CD4-positive, alpha-beta T cell treated with Interleukin-4 for 4 hours (primary cell): ENCODE data around the gene ADAP1.
A peak's percentile ranks its signal among the peaks of the same experiment; 100 is the strongest.

Source experiments
- DNase-seq: peaks from one replicate; pipeline ENCODE4 v3.0.0-alpha.2; 2020

ADAP1 gene

DNA sequence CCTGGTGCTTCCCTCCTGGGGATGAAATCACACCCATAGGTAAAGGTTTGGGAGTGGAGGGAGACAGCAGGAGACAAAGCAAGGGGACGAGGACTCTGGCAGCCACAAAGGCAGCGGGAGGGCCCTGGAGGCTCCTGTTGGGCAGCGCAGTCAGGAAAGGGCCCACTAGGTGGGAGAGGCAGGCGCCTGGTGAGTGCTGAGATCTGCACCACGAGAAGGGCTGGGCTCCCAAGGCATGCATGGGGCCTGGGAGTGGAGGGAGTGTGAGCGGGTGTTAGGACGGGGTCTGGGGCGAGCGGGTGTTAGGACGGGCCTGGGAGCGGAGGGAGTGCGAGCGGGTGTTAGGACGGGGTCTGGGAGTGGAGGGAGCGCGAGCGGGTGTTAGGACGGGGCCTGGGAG, 65.1 kb downstream of the ADAP1 start:
- no peak for DNase-seq

DNA sequence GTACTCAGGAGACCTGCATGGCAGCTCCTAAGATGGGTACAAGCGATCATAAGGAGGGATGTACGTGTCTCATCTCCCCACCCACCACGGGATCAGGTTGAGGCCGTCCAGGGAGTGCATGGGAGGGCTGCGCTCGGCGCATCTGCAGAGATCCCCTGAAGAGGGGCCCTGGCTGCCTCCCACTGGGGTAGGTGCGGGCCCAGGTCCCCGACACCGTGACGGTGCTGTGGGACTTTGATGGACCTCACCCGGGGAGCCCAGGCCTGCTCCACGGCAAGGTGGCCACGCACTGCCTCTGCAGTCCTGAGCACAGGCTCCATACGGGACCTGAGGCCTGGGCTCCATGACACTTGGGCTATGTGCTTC, 65.5 kb downstream of the ADAP1 start:
- DNase-seq: no peak

DNA sequence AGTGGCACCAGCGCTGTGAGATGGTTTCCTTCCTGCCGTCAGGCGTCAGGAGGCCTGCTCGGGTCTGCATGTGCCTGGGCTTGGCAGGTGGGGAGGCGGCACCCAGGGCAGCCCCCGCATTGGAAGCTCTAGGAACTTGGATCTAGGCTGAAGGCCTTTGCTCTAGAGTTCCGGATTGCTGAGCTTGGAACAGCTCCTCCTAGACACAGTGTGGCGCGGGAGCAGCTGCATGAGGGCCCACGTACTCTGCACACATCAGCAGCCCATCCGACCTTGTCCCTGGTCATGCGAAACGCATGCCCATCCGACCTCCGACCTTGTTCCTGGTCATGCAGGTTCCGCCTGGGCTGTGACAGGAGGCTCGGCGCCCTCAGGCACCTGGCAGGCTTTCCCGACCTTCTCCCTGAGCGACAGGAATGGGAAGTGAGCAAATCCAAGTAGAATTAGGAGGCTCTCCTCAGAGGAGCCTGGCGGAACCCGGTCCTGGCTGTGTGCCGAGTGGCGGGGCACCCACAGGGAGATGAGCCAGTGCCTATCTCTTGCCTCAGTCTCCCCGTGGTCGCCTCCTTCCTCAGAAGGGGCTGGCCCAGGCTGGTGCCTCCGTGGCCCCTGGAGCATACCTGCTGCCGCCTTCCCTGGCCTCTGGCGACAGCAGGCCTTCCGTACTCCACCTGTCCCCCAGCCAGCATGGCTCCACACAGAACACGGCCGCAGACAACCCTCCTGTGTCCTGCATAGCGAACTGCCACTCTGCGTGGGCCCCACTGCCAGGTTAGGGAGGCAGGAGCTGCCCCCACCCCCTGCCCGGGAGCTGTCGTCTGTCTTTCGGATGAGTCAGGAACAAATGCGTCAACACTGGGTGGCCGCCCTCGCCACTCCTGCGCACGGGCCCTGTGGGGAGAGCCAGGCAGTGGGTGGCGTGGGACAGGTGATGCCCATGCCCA, 66.1 kb downstream of the ADAP1 start:
- no peak for DNase-seq

DNA sequence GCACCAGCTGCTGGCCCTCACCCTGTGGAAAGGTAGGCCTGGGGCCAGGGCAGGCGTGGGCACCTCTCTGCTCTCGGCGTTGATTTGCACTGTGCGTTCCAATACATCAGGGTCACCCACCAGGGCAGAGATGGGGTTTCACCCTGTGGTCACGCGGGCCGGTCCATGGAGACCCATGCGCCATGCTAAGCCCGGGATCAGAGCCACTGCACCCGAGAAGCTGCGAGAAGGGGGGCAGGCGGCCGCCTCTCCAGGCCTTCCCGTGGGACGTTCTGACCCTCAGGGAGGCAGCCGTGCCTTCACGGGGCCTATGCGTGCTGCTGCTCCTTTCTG, 67.0 kb downstream of the ADAP1 start:
- DNase-seq: no peak

DNA sequence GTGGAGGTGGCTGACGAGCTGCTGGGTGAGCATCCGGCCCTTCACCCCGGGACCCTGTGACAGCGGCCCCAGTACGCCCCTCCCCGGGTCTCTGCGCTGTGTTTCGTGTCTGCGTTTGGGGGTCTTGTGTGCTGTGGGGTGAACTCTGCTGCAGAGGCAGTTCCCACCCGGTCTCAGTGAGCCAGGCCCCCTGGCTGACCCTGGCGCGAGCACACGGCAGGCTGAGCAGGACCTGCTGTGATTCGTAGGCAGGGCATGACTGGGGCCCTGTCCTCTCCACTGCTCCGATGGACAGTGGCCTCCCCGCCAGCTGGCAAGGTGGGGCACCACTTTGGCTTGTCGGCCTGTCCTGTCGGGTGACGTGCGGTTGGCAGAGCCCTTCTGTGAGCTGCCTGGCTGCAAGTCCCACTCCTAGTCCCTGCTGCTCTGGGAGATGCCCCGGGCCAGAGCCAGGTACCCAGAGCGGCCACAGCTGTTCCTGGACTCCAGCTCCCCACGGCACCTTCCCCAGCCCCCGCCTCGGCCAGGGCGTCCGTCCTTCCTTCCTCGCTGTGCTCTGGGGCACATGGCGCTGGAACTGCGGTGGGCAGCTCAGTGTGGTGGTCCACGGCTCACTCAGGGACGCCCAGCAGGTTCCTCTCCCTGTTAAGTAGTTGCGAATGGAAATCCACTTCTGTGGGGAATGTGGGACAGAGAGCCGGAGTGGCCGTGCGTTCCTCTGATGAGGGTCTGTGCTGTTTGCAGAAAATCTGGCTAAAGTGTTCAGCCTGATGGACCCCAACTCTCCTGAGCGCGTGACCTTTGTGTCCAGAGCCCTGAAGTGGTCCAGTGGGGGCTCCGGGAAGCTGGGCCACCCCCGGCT, 67.6 kb downstream of the ADAP1 start:
- no peak for DNase-seq

DNA sequence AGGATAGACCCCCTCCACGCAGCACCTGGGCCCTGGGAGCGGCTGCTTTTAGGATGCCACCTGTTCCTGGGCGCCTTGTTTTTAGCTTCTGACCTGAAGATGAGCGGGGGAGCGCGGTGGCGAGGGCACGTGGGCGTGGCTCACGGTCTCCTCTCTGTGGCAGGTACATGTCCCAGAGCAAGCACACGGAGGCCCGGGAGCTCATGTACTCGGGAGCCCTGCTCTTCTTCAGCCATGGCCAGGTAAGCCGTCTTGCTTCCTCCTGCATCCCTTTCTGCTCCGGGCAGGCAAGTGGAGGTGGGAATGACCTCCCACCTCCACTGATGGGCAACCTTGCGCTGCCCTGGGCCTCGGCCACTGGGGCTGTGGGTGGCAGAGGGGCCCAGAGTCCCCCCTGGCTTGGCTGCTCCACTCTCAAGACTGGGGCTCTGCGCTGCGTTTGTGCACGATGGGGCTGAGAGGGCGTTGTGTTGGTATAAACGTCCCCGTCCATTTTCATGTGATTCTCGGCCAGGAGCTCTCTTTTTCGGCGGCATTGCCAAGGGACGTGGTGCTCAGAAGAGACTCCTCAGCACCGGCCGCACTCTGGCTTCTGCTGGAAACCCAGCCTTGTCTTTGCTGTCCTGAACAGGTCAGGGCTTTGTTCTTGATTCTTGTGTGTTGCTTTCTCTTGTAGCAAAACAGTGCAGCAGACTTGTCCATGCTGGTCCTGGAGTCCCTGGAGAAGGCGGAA, 68.4 kb downstream of the ADAP1 start:
- no peak for DNase-seq

DNA sequence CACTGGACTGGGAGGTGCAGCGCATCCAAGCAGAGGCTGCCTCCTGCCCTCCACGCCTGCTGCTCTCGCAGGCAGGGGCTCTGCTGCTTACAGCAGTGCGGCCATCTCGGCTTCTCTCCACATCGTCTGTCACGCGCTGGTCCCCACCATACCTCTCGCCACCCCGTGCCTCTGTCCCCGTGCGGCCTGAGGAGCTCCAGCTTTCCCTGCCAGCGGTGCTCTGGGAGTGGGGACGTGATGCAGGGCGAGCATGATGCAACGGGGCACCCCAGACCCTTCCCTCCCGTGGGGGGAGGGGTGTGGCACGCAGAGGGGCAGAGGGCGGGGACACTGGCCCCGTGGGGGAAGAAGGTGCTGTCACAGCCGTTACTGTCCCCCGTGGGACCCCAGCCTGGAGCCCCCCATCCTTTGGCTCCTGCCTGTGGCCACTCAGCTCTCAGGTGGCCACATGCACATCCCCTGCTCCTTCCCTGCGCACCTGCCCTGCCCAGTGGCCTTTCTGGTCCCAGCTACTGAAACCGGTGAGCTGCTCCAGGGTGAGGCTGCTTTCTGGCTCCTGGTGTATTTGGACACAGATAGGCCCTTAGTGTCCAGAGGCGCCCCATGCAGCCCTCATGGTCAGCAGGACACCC, 69.1 kb downstream of the ADAP1 start:
- no peak for DNase-seq

DNA sequence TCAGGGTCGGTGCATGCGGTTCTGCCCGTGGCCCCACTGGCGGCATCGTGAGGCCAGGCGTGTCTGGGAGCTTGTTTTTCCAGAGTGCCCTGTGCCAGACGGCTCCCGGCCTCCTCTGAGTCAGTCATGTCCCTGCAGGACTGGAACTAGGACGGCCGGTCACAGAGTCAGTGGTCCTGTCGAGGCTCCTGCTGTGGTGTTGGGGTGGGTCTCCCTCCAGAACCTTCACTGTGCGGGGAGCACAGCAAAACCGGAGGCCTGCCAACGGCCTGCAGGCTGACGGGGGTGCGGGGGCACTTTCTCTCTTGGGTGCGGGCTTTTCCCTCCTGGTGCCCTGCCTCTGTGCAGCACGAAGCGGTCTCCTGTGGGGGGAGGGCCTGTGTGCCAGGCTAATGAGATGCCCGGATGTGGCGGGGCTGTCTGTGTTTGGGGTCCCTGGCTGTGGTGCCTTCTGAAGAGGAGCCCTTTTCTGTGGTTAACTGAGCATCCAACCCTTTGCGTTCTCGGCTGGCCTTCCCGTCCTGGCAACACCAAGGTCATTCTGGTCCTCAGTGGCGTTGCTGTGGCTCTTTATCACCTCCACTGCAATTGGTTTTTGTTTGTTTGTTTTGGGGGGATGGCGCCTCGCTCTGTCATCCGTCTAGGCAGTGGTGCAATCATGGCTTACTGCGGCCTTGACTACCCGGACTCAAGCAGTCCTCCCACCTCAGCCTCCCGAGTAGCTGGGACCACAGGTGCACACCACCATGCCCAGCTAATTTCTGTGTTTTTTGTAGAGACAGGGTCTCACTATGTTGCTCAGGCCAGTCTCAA, 70.1 kb downstream of the ADAP1 start:
- no peak for DNase-seq

DNA sequence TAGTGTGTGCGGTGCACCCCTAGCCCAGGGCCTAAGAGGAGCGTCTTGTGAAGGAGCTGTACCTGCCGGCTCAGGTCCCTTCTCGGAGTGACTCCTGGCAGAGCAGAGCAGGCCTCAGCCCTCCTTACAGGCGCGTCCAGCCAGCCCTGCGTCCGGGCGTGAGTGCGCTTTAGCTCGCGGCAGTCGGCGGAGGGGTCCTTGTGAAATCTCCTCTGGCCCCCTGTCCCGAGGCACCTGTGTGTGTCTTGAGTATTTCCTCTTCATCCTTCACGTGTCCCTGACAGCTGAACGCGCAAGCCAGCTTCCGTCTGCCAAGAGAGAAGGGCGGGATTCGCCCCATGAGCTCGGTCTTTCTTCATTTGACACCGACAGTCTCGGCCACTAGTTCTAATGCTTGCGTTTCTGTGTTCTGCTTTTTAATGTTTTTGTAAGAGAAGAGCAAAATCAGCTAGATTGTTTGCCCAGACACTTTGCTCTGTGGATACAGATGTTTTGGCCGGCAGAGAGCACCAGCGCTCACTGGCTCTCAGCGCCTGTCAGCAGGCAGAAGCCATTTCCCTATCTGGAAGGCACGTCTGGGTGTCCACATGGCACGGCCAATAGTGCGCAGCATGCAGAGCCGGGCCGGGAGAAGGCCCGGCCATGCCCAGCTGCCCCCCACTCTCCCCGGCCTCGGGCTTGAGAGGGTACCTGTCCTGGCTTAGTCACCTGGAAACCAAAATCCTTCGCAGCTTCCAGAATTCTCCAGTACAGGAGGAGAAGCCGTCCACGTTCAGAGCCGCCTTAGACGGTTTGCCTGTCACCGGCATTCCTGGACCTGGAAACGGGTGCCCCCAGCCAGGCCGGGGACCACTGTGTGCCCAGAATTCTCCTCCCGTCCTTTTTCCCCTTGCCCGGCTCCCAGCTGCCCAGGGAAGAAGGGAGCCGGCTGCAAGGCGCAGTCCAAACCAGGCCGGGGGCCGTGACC, 71.1 kb downstream of the ADAP1 start:
- no peak for DNase-seq

DNA sequence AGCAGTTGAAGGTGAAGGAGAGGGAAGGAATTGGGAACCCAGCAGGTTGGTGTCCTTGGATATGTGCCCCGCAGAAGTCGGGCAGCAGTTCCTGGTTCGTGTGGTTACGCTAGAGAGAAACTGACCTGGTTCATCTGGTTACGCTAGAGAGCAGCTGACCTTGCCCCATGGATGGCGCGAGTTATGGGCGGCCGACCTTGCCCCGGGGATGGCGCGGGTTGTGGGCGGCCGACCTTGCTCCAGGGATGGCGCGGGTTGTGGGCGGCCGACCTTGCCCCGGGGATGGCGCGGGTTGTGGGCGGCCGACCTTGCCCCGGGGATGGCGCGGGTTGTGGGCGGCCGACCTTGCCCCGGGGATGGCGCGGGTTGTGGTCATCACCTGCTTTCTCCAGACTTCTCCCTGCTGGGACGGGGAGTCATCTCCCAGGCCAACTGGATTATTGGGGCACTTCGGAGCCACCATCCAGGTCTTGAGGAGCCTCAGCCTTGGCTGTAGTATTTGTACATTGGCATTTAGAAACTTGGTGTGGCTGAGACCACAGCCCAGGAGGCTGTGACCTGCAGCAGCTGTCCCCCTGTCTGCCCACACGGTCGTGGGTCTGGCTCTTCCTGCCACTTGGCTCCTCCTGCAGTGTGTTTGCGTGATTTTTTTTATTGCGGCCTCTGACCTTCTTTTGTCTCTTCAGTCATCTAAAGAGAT, 72.0 kb downstream of the ADAP1 start:
- no peak for DNase-seq

DNA sequence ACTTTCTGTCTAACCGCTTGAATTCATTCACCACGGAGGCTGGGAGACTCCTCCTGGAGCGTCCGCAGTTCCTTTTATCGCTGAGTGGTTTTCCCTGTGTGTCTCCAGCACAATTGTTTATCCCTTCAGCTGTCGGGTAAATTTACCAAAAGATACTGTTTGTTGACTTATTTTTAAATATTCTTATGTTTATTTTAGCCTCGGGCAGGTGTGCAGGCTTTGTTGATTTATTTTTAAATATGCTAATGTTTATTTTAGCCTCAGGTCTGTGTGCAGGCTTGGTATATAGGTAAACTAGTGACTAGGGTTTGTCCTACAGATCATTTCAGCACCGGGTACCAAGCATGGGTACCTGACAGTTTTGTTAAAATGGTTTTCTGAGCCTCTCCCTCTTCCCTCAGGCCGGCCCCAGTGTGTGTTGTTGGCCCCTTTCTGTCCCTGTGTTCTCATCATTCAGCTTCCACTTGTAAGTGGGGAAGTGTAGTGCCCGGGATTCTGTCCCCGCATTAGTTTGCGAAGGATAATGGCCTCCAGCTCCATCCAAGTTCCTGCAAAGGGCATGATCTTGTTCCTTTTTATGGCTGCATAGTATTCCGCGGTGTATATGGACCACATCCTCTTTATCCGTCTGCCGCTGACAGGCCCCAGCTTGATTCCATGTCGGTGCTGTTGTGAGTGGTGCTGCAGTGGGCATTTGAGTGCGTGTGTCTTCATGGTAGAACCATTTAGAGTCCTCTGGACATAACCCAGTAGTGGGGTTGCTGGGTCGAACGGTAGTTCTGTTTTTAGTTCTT, 72.8 kb downstream of the ADAP1 start:
- DNase-seq: no peak

DNA sequence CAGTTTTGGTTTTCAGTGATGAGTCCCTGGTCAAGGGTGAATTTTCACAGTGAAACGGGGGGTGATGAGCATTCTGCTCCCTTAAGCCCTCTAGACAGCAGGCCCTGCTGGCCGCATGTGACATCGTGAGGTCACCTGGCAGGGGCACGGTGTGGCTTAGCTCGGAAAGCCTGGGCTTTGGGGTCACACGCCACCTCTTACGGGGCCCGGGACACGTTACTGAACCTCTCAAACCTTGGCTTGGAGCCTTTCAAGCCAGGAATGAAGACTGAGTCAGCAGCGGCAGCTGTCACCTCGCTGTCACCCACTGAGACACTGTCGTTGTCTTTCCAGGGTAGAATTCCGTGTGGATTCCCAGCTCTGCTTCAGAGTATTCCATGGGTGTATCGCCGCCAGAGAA, 74.0 kb downstream of the ADAP1 start:
- no peak for DNase-seq

DNA sequence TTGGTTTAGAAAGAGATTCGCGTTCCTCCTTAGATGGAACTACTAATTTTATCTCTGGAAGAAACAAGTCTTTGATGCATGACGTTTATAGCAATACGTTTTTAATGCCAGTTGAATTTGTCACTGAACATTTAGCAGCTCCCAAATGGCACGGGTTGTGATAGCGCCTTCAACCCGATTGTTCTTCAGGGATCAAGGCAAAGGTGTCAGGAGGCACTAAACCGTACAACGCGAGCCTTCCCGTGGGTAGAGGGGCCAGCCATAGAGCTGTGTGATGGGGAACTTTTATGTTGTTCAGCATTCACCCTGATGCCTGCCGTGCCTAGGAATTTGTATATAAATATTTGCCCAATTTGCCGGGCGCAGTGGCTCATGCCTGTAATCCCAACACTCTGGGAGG, 74.8 kb downstream of the ADAP1 start:
- no peak for DNase-seq

DNA sequence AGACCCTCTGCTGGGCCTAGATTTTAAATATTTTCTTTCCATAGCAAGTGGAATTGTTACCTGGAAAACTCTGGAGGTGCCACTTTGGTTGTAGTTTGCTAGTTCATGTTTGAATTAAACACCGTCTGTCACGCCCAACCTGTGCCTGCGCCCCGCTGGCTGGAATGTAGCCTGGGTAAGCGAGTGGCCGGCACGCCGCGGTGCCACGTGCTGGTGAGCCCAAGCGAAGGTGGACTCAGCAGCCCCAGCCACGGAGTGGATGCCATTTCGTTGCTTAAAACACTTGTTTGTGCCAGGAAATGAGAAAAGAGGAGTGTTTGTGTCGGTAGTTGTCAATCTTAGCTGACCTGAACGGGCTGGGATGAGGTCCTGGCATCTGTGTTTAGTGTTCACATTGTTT, 75.4 kb downstream of the ADAP1 start:
- no peak for DNase-seq

DNA sequence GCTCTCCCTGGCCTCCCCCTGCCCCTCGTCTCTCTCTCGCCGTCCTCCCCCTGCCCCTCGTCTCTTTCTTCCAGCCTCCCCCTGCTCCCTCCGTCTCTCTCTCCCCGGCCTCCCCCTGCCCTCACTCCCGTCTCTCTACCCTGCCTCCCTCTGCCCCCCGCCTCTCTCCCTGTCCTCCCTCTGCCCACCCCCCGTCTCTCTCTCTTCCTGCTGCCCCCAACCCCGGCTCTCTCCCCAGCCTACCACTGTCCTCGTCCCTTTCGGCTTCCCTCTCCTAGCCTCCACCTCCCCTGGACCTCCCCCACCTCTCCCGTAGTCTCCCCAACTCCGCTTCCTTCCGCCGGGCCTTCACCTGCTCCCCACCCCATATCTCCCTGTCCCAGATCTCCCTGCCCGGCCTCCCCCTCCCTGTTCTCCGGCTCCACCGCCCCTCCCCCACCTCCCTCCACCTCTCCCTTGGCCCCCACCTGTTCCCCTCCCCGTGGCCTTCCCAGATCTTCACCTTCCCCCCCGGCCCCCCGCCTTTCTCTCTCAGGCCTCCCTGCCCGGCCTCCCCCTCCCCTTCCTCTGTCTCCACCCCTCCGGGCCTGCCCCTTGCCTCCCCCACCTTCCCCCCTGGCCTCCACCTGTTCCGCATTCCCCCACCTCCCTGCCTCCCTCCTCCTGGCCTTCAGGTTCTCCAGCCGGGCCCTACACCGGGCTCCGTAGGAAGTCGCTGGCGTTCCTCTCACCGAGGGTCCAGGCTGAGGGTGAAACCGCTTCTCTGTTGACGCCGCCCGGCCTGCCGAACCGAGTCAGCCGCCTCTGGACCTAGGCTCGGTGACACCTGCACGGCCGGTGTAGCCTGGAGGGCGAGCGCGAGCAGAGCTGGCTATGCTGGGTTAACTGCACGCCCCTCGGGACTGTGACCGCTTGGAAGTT, 76.9 kb downstream of the ADAP1 start:
- DNase-seq: no peak

DNA sequence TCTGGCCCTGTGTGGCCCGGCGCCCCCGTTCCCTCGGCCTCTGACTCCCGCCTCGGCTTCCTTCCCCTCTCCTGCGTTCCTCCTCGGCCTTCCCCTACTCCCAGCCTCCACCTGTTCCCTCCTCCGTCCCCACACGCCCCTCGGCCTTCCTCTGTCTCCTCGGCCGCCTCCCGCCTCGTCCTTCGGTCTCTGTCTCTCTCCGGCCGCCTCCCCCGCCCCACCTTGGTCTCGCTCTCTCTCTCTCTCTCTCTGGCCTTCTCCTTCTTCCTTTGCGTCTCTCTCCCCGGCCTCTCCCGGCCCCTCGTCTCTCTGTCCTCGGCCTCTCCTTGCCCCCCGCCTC, 77.5 kb downstream of the ADAP1 start:
- no peak for DNase-seq

DNA sequence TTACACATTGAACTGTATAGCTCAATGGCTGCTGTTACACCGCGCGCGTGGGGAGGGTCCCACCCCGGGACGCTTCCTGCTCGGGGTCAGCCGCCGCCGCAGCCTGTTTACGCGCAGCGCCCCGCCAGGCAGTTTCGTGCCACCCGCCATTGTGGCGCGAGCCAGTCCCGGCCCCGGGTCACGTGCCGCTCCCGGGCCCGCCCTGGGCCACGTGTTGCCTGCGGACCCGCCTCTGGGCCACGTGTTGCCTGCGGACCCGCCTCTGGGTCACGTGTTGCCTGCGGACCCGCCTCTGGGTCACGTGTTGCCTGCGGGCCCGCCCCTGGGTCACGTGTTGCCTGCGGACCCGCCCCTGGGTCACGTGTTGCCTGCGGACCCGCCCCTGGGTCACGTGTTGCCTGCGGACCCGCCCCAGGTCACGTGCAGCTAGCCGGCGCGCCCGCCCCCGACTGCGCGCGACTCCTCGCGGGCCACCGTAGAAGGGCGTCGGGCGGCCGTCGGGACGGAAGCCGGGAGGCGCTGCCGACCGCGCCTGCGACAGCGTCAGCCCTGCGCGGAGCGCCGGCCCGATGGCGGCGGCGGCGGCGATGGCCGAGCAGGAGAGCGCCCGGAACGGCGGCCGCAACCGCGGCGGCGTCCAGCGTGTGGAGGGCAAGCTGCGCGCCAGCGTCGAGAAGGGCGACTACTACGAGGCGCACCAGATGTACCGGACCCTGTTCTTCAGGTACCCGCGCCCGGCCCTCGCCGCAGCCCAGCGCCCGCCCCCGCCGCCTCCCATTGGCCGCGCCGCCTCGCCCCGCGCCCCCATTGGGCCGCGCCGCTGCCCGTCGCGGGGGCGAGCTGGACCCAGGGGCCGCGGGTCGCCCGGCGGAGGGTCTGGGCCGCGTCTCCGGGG, 78.2 kb downstream of the ADAP1 start, which contains the start of gene GET4:
GET4 (plus strand) TSS at position 478 of the 895 bp plus-strand sequence; CDS start at position 570, 92 bp downstream.
- peak; percentile 99 for DNase-seq
